ENCODE results near the gene COL15A1.

Gene COL15A1

DNA sequence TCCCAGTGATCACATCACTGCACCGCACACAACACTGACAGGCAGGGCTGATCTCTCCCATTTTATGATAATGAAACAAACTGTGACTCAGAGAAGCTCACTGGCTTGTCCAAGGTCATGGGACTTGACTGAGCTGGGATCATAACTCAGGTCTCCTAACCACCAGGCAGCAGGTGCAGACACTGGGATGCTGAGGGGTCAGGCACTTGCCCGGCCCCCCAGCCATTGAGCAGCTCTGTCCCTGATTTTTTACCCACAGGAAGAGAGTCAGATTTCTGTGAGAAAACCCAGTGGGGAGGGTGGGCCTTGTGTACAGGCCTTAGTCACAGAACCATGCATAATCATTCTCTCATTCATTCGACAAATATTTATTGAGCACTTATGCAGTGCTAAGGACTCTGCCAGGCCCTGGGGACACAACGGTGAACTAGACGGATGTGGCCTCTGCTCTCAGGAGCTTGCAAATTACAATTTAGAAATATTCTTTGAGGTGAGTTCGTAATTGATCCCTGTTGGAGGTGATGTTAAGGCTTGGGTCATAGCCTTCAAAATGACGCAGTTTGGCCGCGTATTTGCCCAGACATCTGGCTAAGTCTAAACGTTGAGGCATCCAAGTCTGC is 106.7 kb downstream of the COL15A1 start:
- DNase-seq (ENCODE audit: low read depth): no peak
- TF ChIP-seq, protein P1, sequence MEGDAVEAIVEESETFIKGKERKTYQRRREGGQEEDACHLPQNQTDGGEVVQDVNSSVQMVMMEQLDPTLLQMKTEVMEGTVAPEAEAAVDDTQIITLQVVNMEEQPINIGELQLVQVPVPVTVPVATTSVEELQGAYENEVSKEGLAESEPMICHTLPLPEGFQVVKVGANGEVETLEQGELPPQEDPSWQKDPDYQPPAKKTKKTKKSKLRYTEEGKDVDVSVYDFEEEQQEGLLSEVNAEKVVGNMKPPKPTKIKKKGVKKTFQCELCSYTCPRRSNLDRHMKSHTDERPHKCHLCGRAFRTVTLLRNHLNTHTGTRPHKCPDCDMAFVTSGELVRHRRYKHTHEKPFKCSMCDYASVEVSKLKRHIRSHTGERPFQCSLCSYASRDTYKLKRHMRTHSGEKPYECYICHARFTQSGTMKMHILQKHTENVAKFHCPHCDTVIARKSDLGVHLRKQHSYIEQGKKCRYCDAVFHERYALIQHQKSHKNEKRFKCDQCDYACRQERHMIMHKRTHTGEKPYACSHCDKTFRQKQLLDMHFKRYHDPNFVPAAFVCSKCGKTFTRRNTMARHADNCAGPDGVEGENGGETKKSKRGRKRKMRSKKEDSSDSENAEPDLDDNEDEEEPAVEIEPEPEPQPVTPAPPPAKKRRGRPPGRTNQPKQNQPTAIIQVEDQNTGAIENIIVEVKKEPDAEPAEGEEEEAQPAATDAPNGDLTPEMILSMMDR (IDR thresholded peaks at IDR 0.05; ENCODE audit: control insufficient read depth, insufficient read depth, low read depth, low read length, missing control alignments): no peak
- no peak overlapping the region for H3K4me3 ChIP-seq (ENCODE audit: control insufficient read depth, low read depth, low read length)

DNA sequence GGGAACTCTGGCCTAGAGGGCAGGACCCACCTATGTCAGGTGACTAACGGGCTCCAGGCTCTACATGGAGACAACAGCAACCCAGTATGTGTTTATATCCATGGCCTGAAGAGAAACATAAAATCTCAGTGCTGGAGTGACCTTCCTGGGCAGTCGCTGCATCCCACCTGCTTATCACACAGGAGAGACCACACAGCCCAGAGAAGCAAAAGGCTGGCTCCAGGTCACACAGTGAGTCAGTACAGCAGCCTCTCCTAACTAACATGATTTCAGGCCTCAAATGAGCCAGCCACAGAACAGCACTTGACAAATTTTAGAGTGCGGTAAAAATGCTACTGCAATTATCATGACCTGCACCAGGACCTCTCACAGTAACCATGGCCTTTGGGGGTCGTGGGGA is 107.2 kb downstream of the COL15A1 start:
- H3K4me3 ChIP-seq (ENCODE audit: control insufficient read depth, low read depth, low read length): no peak overlapping the region
- TF ChIP-seq, protein P1 (IDR thresholded peaks at IDR 0.05; ENCODE audit: control insufficient read depth, insufficient read depth, low read depth, low read length, missing control alignments): no peak
- DNase-seq (ENCODE audit: low read depth): no peak

- TF ChIP-seq, protein P1 (IDR thresholded peaks at IDR 0.05; ENCODE audit: control insufficient read depth, insufficient read depth, low read depth, low read length, missing control alignments): no peak
- DNase-seq (ENCODE audit: low read depth): no peak
- H3K4me3 ChIP-seq (ENCODE audit: control insufficient read depth, low read depth, low read length): no peak overlapping the region
Observed at GRCh38 chr9:99051406-99051805, 107.7 kb downstream of the COL15A1 start.

GRCh38 chr9:99051851-99052250 is 108.1 kb downstream of the COL15A1 start:
- no peak overlapping the region for H3K4me3 ChIP-seq (ENCODE audit: control insufficient read depth, low read depth, low read length)
- TF ChIP-seq, protein P1 (IDR thresholded peaks at IDR 0.05; ENCODE audit: control insufficient read depth, insufficient read depth, low read depth, low read length, missing control alignments): no peak
- DNase-seq (ENCODE audit: low read depth): no peak

DNA sequence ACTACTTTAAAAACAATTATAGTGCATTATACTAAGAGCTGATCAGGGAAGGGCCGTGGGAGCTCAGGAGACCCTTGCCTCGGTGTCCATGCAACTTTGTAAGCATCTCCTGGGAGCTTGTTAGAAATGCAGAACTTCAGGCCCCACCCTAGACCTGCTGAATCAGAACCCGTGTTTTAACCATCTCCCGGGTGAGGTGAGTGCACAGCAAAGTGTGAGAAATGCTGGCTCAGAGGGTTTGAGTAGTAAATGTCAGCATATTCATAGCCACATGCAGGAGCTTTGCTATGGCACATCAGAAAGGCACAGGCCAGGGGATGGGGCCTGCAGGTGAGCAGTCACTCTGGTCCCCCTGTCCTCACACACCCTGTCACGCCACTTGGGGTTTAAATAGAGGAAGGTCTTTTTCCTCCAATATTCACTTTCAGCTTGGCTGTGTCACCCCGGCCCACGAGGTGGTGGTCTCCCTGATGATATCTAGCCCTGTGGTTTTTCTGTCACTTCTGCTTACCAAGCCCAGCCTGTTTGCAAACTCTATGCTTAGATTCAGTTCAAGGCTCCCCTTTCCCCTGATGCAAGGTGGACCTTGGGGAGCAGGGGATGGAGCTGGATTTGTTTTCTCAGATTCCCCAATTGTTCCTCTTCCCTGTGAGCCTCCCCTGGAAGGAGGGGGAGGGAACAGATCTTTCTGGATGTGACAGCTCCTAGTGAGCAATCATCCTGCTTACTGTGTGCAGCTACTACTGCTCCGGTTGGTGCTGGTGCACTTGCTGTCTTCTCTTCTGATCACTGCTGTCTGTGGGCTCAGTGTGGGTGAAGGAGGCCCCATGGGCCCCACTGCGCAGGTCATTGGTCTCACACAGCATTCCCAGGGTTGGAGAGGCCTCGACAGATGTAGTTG is 109.4 kb downstream of the COL15A1 start:
- TF ChIP-seq, protein P1 (IDR thresholded peaks at IDR 0.05; ENCODE audit: control insufficient read depth, insufficient read depth, low read depth, low read length, missing control alignments): no peak
- no peak overlapping the region for H3K4me3 ChIP-seq (ENCODE audit: control insufficient read depth, low read depth, low read length)
- DNase-seq (ENCODE audit: low read depth): no peak

- H3K4me3 ChIP-seq (ENCODE audit: control insufficient read depth, low read depth, low read length): no peak overlapping the region
- TF ChIP-seq, protein P1 (IDR thresholded peaks at IDR 0.05; ENCODE audit: control insufficient read depth, insufficient read depth, low read depth, low read length, missing control alignments): no peak
- DNase-seq (ENCODE audit: low read depth): no peak
Observed at GRCh38 chr9:99054581-99054980, 110.9 kb downstream of the COL15A1 start.

Data from AG09309 (cell line).